GM21737 (cell line): ENCODE results near the gene TMPRSS6.

Experiments
- ATAC-seq: cut with Tn5 transposase; IDR thresholded peaks from one replicate; pipeline ENCODE4 v1.9.1; 2021; ENCODE audit warnings: mild to moderate bottlenecking, moderate library complexity; ENCODE audit not compliant: unreplicated experiment

The TMPRSS6 gene

GRCh38 chr22:37032535-37033460 lies 76.7 kb downstream of the TMPRSS6 start:
- ATAC-seq = no peak

GRCh38 chr22:37032134-37032534 lies 77.4 kb downstream of the TMPRSS6 start:
- ATAC-seq = no peak

GRCh38 chr22:37030560-37031281 lies 78.8 kb downstream of the TMPRSS6 start:
- no peak for ATAC-seq

- ATAC-seq = no peak
These were observed 80.5 kb downstream of the TMPRSS6 start for GRCh38 chr22:37028692-37029674.

- ATAC-seq = no peak
These were observed 82.0 kb downstream of the TMPRSS6 start for GRCh38 chr22:37027556-37027955.

GRCh38 chr22:37026325-37026724 lies 83.2 kb downstream of the TMPRSS6 start:
- no peak for ATAC-seq

- ATAC-seq = no peak
These were observed 83.9 kb downstream of the TMPRSS6 start for GRCh38 chr22:37025500-37026070.

- no peak for ATAC-seq
These were observed 85.0 kb downstream of the TMPRSS6 start for GRCh38 chr22:37024339-37025157.

- ATAC-seq = no peak
These were observed 85.7 kb downstream of the TMPRSS6 start for GRCh38 chr22:37023743-37024338.

- no peak for ATAC-seq
These were observed 86.8 kb downstream of the TMPRSS6 start for GRCh38 chr22:37022483-37023337.

GRCh38 chr22:37021710-37022482 lies 87.6 kb downstream of the TMPRSS6 start:
- ATAC-seq = no peak

- ATAC-seq = no peak
These were observed 88.5 kb downstream of the TMPRSS6 start for GRCh38 chr22:37021041-37021440.

- no peak for ATAC-seq
These were observed 89.4 kb downstream of the TMPRSS6 start for GRCh38 chr22:37020192-37020479.

GRCh38 chr22:37019309-37020191 lies 90.0 kb downstream of the TMPRSS6 start, which contains the start of the genes MPST and TST:
MPST (plus strand) TSS chr22:37019742; CDS start chr22:37019837, 95 bp downstream.
TST (minus strand) TSS chr22:37019447; CDS start chr22:37018732, 715 bp downstream.
- ATAC-seq = peak; percentile 68

GRCh38 chr22:37018815-37019308 lies 90.7 kb downstream of the TMPRSS6 start:
- ATAC-seq = no peak

- no peak for ATAC-seq
These were observed 91.3 kb downstream of the TMPRSS6 start for GRCh38 chr22:37018086-37018814.
